ENCODE results near the gene SV2B.

DNA sequence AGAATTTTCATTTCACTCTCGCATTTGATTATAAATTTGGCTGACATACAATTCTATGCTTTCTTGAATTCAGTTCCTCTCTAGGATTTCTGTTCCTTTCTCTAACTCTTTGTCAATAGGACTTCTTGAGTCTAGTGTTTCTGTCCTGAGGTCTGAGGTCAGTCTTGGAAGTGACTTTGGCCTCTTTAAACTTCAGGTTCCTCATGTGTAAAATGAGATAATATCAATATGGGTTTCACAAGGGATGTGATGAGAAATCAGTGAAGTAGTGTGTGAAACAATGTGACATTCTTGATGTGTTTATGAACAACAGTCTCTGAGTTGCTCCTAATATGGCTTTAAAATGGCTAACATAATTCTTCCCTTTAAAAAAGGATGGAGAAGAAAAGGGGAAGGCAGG, 92.2 kb downstream of the SV2B start:
- TF ChIP-seq POLR2A (IDR thresholded peaks at IDR 0.05) (no peak), POLR2AphosphoS5 (IDR thresholded peaks at IDR 0.05) (no peak)
- TF ChIP-seq, protein P1, sequence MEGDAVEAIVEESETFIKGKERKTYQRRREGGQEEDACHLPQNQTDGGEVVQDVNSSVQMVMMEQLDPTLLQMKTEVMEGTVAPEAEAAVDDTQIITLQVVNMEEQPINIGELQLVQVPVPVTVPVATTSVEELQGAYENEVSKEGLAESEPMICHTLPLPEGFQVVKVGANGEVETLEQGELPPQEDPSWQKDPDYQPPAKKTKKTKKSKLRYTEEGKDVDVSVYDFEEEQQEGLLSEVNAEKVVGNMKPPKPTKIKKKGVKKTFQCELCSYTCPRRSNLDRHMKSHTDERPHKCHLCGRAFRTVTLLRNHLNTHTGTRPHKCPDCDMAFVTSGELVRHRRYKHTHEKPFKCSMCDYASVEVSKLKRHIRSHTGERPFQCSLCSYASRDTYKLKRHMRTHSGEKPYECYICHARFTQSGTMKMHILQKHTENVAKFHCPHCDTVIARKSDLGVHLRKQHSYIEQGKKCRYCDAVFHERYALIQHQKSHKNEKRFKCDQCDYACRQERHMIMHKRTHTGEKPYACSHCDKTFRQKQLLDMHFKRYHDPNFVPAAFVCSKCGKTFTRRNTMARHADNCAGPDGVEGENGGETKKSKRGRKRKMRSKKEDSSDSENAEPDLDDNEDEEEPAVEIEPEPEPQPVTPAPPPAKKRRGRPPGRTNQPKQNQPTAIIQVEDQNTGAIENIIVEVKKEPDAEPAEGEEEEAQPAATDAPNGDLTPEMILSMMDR (IDR thresholded peaks at IDR 0.05) = no peak

Measured in breast epithelium (tissue), 3 donors.